Astrocyte of the spinal cord (primary cell): ENCODE results near the gene STEAP2.

Experiments used
- DNase-seq: peaks from one replicate; pipeline ENCODE4 v3.0.0; 2011; ENCODE audit warnings: low read depth, low spot score
- H3K4me3 ChIP-seq: 2 replicates; pipeline ENCODE4 v1.5.1; 2011; ENCODE audit warnings: low read depth, mild to moderate bottlenecking, low read length, moderate library complexity
- in situ Hi-C: cut with HindIII; loops from 2 replicates; pipeline ENCODE4 v1.10.0; 2017; ENCODE audit warnings: low sequenced_read_pairs
- TF ChIP-seq, protein P1 (sequence below): IDR thresholded peaks from 2 replicates; pipeline ENCODE4 v1.5.1; 2012; ENCODE audit warnings: low read depth, mild to moderate bottlenecking, low read length, inconsistent platforms

STEAP2 gene

GRCh38 chr7:90216771-90217170 is 5.2 kb downstream of the STEAP2 start:
- TF ChIP-seq, protein P1, sequence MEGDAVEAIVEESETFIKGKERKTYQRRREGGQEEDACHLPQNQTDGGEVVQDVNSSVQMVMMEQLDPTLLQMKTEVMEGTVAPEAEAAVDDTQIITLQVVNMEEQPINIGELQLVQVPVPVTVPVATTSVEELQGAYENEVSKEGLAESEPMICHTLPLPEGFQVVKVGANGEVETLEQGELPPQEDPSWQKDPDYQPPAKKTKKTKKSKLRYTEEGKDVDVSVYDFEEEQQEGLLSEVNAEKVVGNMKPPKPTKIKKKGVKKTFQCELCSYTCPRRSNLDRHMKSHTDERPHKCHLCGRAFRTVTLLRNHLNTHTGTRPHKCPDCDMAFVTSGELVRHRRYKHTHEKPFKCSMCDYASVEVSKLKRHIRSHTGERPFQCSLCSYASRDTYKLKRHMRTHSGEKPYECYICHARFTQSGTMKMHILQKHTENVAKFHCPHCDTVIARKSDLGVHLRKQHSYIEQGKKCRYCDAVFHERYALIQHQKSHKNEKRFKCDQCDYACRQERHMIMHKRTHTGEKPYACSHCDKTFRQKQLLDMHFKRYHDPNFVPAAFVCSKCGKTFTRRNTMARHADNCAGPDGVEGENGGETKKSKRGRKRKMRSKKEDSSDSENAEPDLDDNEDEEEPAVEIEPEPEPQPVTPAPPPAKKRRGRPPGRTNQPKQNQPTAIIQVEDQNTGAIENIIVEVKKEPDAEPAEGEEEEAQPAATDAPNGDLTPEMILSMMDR: no peak
- DNase-seq: no peak
- no peak overlapping the region for H3K4me3 ChIP-seq
- in situ Hi-C loops: no loop called here

DNA sequence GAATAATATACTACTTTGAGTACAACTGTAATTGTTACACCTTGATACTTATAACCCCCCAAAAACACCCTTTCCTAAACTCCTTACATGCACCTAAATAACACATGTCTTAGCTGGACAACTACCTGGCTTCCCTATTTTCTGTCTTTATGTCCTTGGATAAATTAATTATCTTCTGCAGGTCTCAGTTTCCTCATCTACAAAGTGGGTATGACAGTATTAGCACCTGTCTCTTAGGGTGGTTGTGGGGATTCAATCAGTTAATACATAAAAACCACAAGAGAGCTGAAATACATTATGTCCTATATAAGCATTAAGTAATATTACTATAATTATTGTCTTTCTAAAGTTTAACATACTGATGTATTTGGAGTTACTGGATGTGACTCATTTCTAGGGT is 10.8 kb downstream of the STEAP2 start:
- DNase-seq: no peak
- no peak overlapping the region for H3K4me3 ChIP-seq
- TF ChIP-seq, protein P1: no peak
- in situ Hi-C loops: no loop called here

GRCh38 chr7:90222811-90223725 is 11.5 kb downstream of the STEAP2 start:
- H3K4me3 ChIP-seq: no peak overlapping the region
- DNase-seq: no peak
- TF ChIP-seq, protein P1: no peak
- in situ Hi-C loops: no loop called here

DNA sequence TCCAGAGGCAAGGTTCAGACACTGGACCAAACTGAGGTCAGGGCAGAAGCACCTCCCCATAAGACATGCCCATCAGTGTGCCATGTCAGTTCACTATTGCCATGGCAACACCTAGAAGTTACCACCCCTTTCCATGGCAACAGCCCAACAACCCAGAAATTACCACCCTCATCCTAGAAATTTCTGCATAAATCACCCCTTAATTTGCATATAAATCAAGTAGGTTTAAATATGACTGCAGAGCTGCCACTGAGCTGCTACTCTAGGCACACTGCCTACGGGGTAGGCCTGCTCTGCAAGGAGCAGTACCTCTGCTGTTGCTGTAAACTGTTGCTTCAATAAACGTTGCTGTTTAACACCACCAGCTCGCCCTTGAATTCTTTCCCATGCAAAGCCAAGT is 12.7 kb downstream of the STEAP2 start:
- TF ChIP-seq, protein P1: no peak
- in situ Hi-C loops: no loop called here
- H3K4me3 ChIP-seq: no peak overlapping the region
- DNase-seq: no peak

GRCh38 chr7:90225181-90225580 is 13.6 kb downstream of the STEAP2 start:
- TF ChIP-seq, protein P1: no peak
- no peak for DNase-seq
- H3K4me3 ChIP-seq: no peak overlapping the region
- in situ Hi-C loops: no loop called here

GRCh38 chr7:90225601-90226000 is 14.1 kb downstream of the STEAP2 start:
- in situ Hi-C loops: no loop called here
- no peak for DNase-seq
- no peak overlapping the region for H3K4me3 ChIP-seq
- TF ChIP-seq, protein P1: no peak
